Right lobe of liver (tissue), 6 donors: Measurements from ENCODE around the gene TUBAL3. TPM values are rescaled to one million over a fixed set of nuclear protein-coding genes. Genes with fewer than 3 reads are reported as not detected.

Source experiments
- ATAC-seq, 4 donors: fragments of 200-7000 bp; cut with Tn5 transposase; one replicate each; pipeline ENCODE4 v1.9.1; 2020; ENCODE audit warnings: mild to moderate bottlenecking in 4 of 4, moderate library complexity in 4 of 4
- DNase-seq, 3 donors: peaks; one replicate each; pipeline ENCODE4 v3.0.0-alpha.2; 2020
- H3K27ac ChIP-seq, 3 donors: fragments of 200-600 bp; one replicate each; pipeline ENCODE4 v1.8.0; 2022
- H3K27me3 ChIP-seq, 2 donors: fragments of 200-600 bp; one replicate each; pipeline ENCODE4 v1.8.0; 2022
- H3K36me3 ChIP-seq, 4 donors: fragments of 200-600 bp; sonication (generic) in 1 of 4; one replicate each; pipeline versions ENCODE4 v1.5.1 to v1.8.0; 2017 to 2022; ENCODE audit warnings: control low read depth in 1 of 4
- H3K4me1 ChIP-seq, 4 donors: fragments of 200-600 bp; sonication (generic) in 1 of 4; one replicate each; pipeline versions ENCODE4 v1.5.1 to v1.8.0; 2017 to 2022; ENCODE audit warnings: control low read depth in 1 of 4
- H3K4me3 ChIP-seq, 3 donors: fragments of 200-600 bp; one replicate each; pipeline ENCODE4 v1.8.0; 2022
- H3K9me3 ChIP-seq, 4 donors: fragments of 200-600 bp; sonication (generic) in 1 of 4; one replicate each; pipeline versions ENCODE4 v1.5.1 to v1.8.0; 2017 to 2022; ENCODE audit warnings: control low read depth in 1 of 4
- CTCF ChIP-seq, 4 donors: fragments of 200-600 bp in 3 of 4; fragments of 450-650 bp in 1 of 4; IDR thresholded peaks; one replicate each; pipeline versions ENCODE4 v1.5.1 to v1.8.0; 2016 to 2022; ENCODE audit warnings: antibody characterized with exemption in 4 of 4, mild to moderate bottlenecking in 2 of 4
- POLR2A ChIP-seq: fragments of 450-650 bp; IDR thresholded peaks from one replicate; pipeline ENCODE4 v1.6.1; 2017; ENCODE audit warnings: antibody characterized with exemption, mild to moderate bottlenecking
- WGBS: methylation state at CpG from one replicate; pipeline ENCODE4 v1.1.6; 2018; ENCODE audit warnings: low coverage, low lambda C conversion rate; ENCODE audit not compliant: insufficient coverage; ENCODE audit errors: missing lambda C conversion rate; 5-methylcytosine and 5-hydroxymethylcytosine counted together
- intact Hi-C, 2 donors: fragments of 100-400 bp; cut with DNase I; formaldehyde crosslinking; loops; one replicate each; pipeline versions ENCODE4 v1.11.2 to v1.14.1; 2022
- total RNA-seq, 6 experiments: library from RNA; depleted of rRNA in 2 of 6; stranded (reverse); fragments of >200 nt in 2 of 6; fragmentation: NEBNext Ultra II Directional in 3 of 6; extraction: Animal tissue kit (Norgen Biotek cat#: 25700) in 3 of 6; gene quantifications; one replicate each; pipeline versions ENCODE4 v1.1.0 to v1.2.4, GENCODE V29; 2016 to 2023
- donor health status: DM: no; HTN: yes; CAD: no.
- donor health status: DM: no; HTN: no; CAD: no.
- donor health status: DM: no; HTN: no; CAD: no.
- donor health status: DM: no; HTN: yes; CAD: no.
- donor health status: DM: no; HTN: yes; CAD: no.

TUBAL3 gene
- total RNA-seq, 6 experiments from 2014 or later = not detected

GRCh38 chr10:5395168-5395567 lies 9.5 kb downstream of the TUBAL3 start:
- no peak overlapping the region for H3K4me3 ChIP-seq
- 60% methylated on average over 7 of the region's 18 CpGs for WGBS
- H3K36me3 ChIP-seq = no peaks in the 10 kb centered on the region
- no peaks in the 10 kb centered on the region for H3K27me3 ChIP-seq
- ATAC-seq (no peak), DNase-seq (no peak)
- no peak overlapping the region for H3K27ac ChIP-seq
- H3K9me3 ChIP-seq = peaks cover 0 to 10% (median 4%) of the 10 kb centered on the region in 4 donors
- TF ChIP-seq POLR2A = no peak
- no peak for TF ChIP-seq CTCF (IDR thresholded peaks at IDR 0.05)
- intact Hi-C loops = no loop called here
- no peaks in the 10 kb centered on the region for H3K4me1 ChIP-seq

GRCh38 chr10:5393529-5393928 lies 11.1 kb downstream of the TUBAL3 start:
- DNase-seq = no peak
- intact Hi-C loops = no loop called here
- 89% methylated on average over 10 of the region's 14 CpGs for WGBS
- Histone ChIP-seq H3K4me3 (no peak overlapping the region), H3K9me3 (peaks cover 0 to 12% (median 6%) of the 10 kb centered on the region in 4 donors), H3K4me1 (no peaks in the 10 kb centered on the region), H3K36me3 (no peaks in the 10 kb centered on the region), H3K27ac (no peak overlapping the region), H3K27me3 (no peaks in the 10 kb centered on the region)
- TF ChIP-seq POLR2A = no peak
- no peak for TF ChIP-seq CTCF (IDR thresholded peaks at IDR 0.05)
- ATAC-seq = no peak

DNA sequence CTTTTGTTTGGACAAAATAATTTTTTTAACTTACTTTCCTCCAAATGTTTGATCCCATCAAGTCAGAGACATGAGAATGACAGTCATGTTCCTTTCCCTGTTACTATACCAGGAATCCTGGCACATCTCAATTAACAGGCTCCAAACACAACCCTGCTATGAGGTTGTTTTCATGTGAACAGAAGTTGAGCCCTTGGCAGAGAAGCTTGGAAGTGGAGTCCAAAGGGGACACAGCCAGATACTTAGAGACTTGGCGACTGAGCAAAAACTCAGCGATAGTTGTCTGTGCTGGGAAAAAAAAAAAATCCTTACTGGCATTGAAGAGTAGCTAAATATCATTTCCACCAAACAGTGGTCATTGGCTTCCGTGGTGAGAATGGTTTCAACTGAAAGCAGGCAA lies 12.8 kb downstream of the TUBAL3 start:
- Histone ChIP-seq H3K36me3 (no peaks in the 10 kb centered on the region), H3K27ac (no peak overlapping the region), H3K4me3 (no peak overlapping the region), H3K4me1 (no peaks in the 10 kb centered on the region), H3K27me3 (no peaks in the 10 kb centered on the region), H3K9me3 (peaks cover 0 to 12% (median 6%) of the 10 kb centered on the region in 4 donors)
- 67% methylated on average over 3 of the region's 3 CpGs for WGBS
- DNase-seq (no peak), ATAC-seq (no peak)
- intact Hi-C loops = no loop called here
- TF ChIP-seq CTCF (IDR thresholded peaks at IDR 0.05) = no peak

DNA sequence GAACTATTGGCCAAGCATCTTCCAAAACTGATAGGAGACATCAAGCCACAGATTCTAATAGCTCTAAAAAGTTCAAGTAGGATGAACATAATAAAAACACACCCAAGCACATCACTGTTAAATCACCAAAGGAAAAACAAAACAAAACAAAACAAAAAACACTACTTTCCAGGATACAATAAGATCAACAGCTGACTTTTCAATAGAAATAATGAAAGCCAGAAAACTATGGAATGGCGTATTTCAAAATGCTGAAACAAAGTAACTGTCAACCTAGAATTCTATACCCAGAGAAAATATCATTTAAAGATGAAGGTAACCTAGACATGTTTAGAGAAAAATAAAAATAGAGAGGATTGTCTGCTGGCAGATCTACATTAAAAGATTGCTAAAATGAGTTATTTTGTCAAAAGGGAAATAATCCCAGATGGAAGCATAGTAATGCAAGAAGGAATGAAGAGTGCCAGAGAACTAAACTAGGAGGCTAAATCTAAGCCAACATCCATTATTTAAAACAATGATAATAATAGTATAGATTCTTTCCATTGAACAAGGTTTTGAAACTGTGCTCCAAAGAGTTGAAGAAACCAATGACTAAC lies 13.9 kb downstream of the TUBAL3 start:
- H3K36me3 ChIP-seq = no peaks in the 10 kb centered on the region
- H3K4me3 ChIP-seq = no peak overlapping the region
- H3K4me1 ChIP-seq = no peaks in the 10 kb centered on the region
- H3K9me3 ChIP-seq = peaks cover 0 to 12% (median 6%) of the 10 kb centered on the region in 4 donors
- ATAC-seq (no peak), DNase-seq (no peak)
- H3K27ac ChIP-seq = no peak overlapping the region
- 89% methylated on average over 1 of the region's 1 CpG for WGBS
- H3K27me3 ChIP-seq = no peaks in the 10 kb centered on the region
- TF ChIP-seq POLR2A (no peak), CTCF (IDR thresholded peaks at IDR 0.05) (no peak)
- intact Hi-C loops = no loop called here

GRCh38 chr10:5387169-5387568 lies 17.5 kb downstream of the TUBAL3 start:
- intact Hi-C loops = no loop called here
- peaks cover 0 to 12% (median 6%) of the 10 kb centered on the region in 4 donors for H3K9me3 ChIP-seq
- 72% methylated on average over 5 of the region's 5 CpGs for WGBS
- no peak overlapping the region for H3K27ac ChIP-seq
- H3K36me3 ChIP-seq = no peaks in the 10 kb centered on the region
- no peak for DNase-seq
- TF ChIP-seq CTCF (IDR thresholded peaks at IDR 0.05) (no peak), POLR2A (no peak)
- H3K4me1 ChIP-seq = no peaks in the 10 kb centered on the region
- H3K4me3 ChIP-seq = no peak overlapping the region
- ATAC-seq = no peak
- H3K27me3 ChIP-seq = no peaks in the 10 kb centered on the region
